HEK293 (cell line): ENCODE data around the gene CTSA.
A peak's percentile ranks its signal among the peaks of the same experiment; 100 is the strongest.

Experiments
- CTCF ChIA-PET: fragments of 350-600 bp; formaldehyde crosslinking; extraction: SDS; loops from one replicate; lab custom pipeline; 2021; ENCODE audit warnings: antibody characterized with exemption; lab: Yijun Ruan, JAX
- POLR2A ChIA-PET: fragments of 300-600 bp; formaldehyde crosslinking; extraction: SDS; loops from one replicate; lab custom pipeline; 2020; ENCODE audit warnings: antibody characterized with exemption, inconsistent platforms; lab: Yijun Ruan, JAX
- H3K27ac ChIP-seq: fragments of 200-500 bp; sonication (Bioruptor generic); 2 replicates; pipeline ENCODE4 v1.5.1; 2014; ENCODE audit warnings: low read depth, low read length, control low read depth, inconsistent platforms; ENCODE audit errors: extremely low read depth
- H3K36me3 ChIP-seq, 2 experiments: fragments of 200-500 bp in 1 of 2; sonication (Bioruptor generic) in 1 of 2; 1 replicate in 1 of 2; 2 replicates in 1 of 2; pipeline ENCODE4 v1.5.1; 2014 to 2017; ENCODE audit warnings: inconsistent platforms in 2 of 2, low read length in 2 of 2; ENCODE audit not compliant: control insufficient read depth in 2 of 2, insufficient read depth in 1 of 2
- H3K4me1 ChIP-seq: fragments of 200-500 bp; sonication (Bioruptor generic); 2 replicates; pipeline ENCODE4 v1.5.1; 2014; ENCODE audit warnings: mild to moderate bottlenecking, low read length, inconsistent platforms; ENCODE audit not compliant: control insufficient read depth, insufficient read depth
- H3K4me3 ChIP-seq: 2 replicates; pipeline ENCODE4 v1.5.1; 2011; ENCODE audit warnings: low read depth, mild to moderate bottlenecking, control low read depth, low read length, moderate library complexity
- H3K9me3 ChIP-seq: fragments of 200-500 bp; sonication (Bioruptor generic); 2 replicates; pipeline ENCODE4 v1.5.1; 2014; ENCODE audit warnings: low read depth, low read length, inconsistent platforms; ENCODE audit not compliant: control insufficient read depth, insufficient read depth
- GLIS1 ChIP-seq: fragments of 450-650 bp; formaldehyde crosslinking; IDR thresholded peaks from 2 replicates; pipeline ENCODE4 v1.5.1; 2016; ENCODE audit warnings: missing biosample characterization, missing genetic modification characterization
- INSM2 ChIP-seq: fragments of 450-650 bp; formaldehyde crosslinking; IDR thresholded peaks from 2 replicates; pipeline ENCODE4 v1.5.1; 2016; ENCODE audit warnings: missing biosample characterization, missing genetic modification characterization
- KLF1 ChIP-seq: fragments of 450-650 bp; formaldehyde crosslinking; IDR thresholded peaks from 2 replicates; pipeline ENCODE4 v1.5.1; 2016; ENCODE audit warnings: missing biosample characterization, missing genetic modification characterization
- KLF8 ChIP-seq: fragments of 450-650 bp; formaldehyde crosslinking; IDR thresholded peaks from 2 replicates; pipeline ENCODE4 v1.5.1; 2016; ENCODE audit warnings: missing biosample characterization, missing genetic modification characterization
- OSR2 ChIP-seq: fragments of 450-650 bp; formaldehyde crosslinking; IDR thresholded peaks from 2 replicates; pipeline ENCODE4 v1.5.1; 2016; ENCODE audit warnings: missing biosample characterization, missing genetic modification characterization
- PRDM1 ChIP-seq: fragments of 450-650 bp; formaldehyde crosslinking; IDR thresholded peaks from 2 replicates; pipeline ENCODE4; 2016; ENCODE audit warnings: missing biosample characterization, missing genetic modification characterization
- PRDM10 ChIP-seq: fragments of 450-650 bp; formaldehyde crosslinking; IDR thresholded peaks from 2 replicates; pipeline ENCODE4 v1.5.1; 2016; ENCODE audit warnings: missing biosample characterization, missing genetic modification characterization
- PRDM2 ChIP-seq: fragments of 450-650 bp; formaldehyde crosslinking; IDR thresholded peaks from 2 replicates; pipeline ENCODE4 v1.5.1; 2016; ENCODE audit warnings: missing biosample characterization, missing genetic modification characterization, borderline replicate concordance
- SCRT2 ChIP-seq: fragments of 450-650 bp; formaldehyde crosslinking; IDR thresholded peaks from 2 replicates; pipeline ENCODE4 v1.5.1; 2016; ENCODE audit warnings: missing biosample characterization, missing genetic modification characterization
- SP2 ChIP-seq: fragments of 450-650 bp; formaldehyde crosslinking; IDR thresholded peaks from 2 replicates; pipeline ENCODE4 v1.5.1; 2016; ENCODE audit warnings: missing biosample characterization, missing genetic modification characterization
- SP3 ChIP-seq: fragments of 450-650 bp; formaldehyde crosslinking; IDR thresholded peaks from 2 replicates; pipeline ENCODE4 v1.5.1; 2016; ENCODE audit warnings: missing biosample characterization, missing genetic modification characterization
- TCF7L2 ChIP-seq: IDR thresholded peaks from 2 replicates; pipeline ENCODE4 v1.6.1; 2011; ENCODE audit warnings: low read depth, mild to moderate bottlenecking, inconsistent platforms, low read length, moderate library complexity, borderline replicate concordance
- ZBTB17 ChIP-seq: fragments of 450-650 bp; formaldehyde crosslinking; IDR thresholded peaks from 2 replicates; pipeline ENCODE4 v1.5.1; 2016; ENCODE audit warnings: missing biosample characterization, missing genetic modification characterization
- ZFP41 ChIP-seq: fragments of 450-650 bp; formaldehyde crosslinking; IDR thresholded peaks from 2 replicates; pipeline ENCODE4 v1.5.1; 2016; ENCODE audit warnings: missing biosample characterization, missing genetic modification characterization, borderline replicate concordance
- ZNF324 ChIP-seq: fragments of 450-650 bp; formaldehyde crosslinking; IDR thresholded peaks from 2 replicates; pipeline ENCODE4 v1.5.1; 2016; ENCODE audit warnings: missing biosample characterization, missing genetic modification characterization
- ZNF354C ChIP-seq: fragments of 450-650 bp; formaldehyde crosslinking; IDR thresholded peaks from 2 replicates; pipeline ENCODE4 v1.5.1; 2016; ENCODE audit warnings: missing biosample characterization, missing genetic modification characterization, low read depth, borderline replicate concordance
- ZNF366 ChIP-seq: fragments of 450-650 bp; formaldehyde crosslinking; conservative IDR thresholded peaks from 2 replicates; pipeline ENCODE4 v1.5.1; 2016; ENCODE audit warnings: missing biosample characterization, missing genetic modification characterization
- ZNF571 ChIP-seq: fragments of 450-650 bp; formaldehyde crosslinking; IDR thresholded peaks from 2 replicates; pipeline ENCODE4 v1.5.0; 2017; ENCODE audit warnings: missing biosample characterization, missing genetic modification characterization
- ZNF600 ChIP-seq: fragments of 450-650 bp; formaldehyde crosslinking; IDR thresholded peaks from 2 replicates; pipeline ENCODE4 v1.5.1; 2016; ENCODE audit warnings: missing biosample characterization, missing genetic modification characterization
- ZNF837 ChIP-seq: fragments of 450-650 bp; formaldehyde crosslinking; IDR thresholded peaks from 2 replicates; pipeline ENCODE4 v1.5.1; 2016; ENCODE audit warnings: missing biosample characterization, missing genetic modification characterization
- ZSCAN16 ChIP-seq: fragments of 450-650 bp; formaldehyde crosslinking; IDR thresholded peaks from 2 replicates; pipeline ENCODE4 v1.5.1; 2016; ENCODE audit warnings: missing biosample characterization, missing genetic modification characterization

Gene CTSA

GRCh38 chr20:45909817-45910669 lies 18.9 kb downstream of the CTSA start:
- Histone ChIP-seq H3K9me3 (no peaks in the 10 kb centered on the region), H3K27ac (no peak overlapping the region)
- CTCF ChIA-PET = interaction anchor here (0.8 to 0.9 kb wide), 3 partner anchors 18 to 60 kb away, joined by 3 to 4 read pairs (median 4); partner anchors contain the start of gene CTSA
- TF ChIP-seq OSR2 (tag by site-specific recombination) (no peak), ZSCAN16 (tag by site-specific recombination) (no peak), PRDM2 (tag by site-specific recombination) (no peak)
- TF ChIP-seq, all 188 proteins: peak for 0
- H3K36me3 ChIP-seq = no peaks in the 10 kb centered on the region
- no peak overlapping the region for H3K4me3 ChIP-seq
- POLR2A ChIA-PET = interaction anchor here (0.9 to 1.5 kb wide), 2 partner anchors 11 to 25 kb away, joined by 3 to 8 read pairs; partner anchors contain the start of gene PCIF1
- H3K4me1 ChIP-seq = no peaks in the 10 kb centered on the region

DNA sequence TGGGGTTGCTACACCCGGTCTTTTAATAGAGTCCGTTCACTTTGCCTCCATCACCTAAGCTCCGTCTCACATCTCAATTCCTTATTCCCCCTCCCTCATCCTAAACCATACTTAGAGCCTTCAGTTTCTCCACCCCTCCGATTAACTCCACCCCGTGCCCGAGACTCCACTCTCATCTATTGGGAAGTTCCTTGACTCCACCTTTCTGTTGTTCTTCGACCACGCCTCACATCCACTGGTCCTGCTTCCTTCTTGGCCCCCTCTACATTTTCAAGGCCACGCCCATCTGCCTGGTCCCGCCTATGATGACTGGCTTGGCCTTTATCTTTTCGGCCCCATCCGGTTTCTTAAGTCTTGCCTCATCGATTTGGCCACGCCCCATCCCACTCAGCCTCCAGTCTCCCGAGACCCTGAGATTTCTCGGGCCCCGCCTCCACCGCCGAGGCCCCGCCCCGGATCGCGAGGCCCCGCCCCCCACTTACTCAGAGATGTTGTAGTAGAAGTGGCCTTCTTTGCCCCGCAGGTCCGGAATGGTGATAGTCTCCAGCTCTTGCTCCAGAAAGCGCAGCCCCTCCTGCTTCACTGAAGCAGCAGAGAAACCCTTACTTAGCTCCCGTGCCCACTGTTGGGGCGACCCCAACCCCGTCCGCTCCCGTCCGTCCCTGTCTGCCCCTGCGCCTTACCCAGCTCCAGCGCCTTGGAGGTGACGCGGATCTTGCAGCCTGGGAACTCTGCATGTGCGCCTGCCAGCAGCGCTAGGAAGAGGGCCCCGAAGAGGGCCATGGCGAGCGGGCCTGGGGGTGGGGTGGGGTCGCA lies 19.7 kb downstream of the CTSA start:
- no peak overlapping the region for H3K27ac ChIP-seq
- H3K4me1 ChIP-seq = no peaks in the 10 kb centered on the region
- CTCF ChIA-PET = interaction anchor here (0.9 kb wide), 1 partner anchor 19 kb away, joined by 4 read pairs; the partner anchor contains the start of gene CTSA
- no peaks in the 10 kb centered on the region for H3K36me3 ChIP-seq
- no peaks in the 10 kb centered on the region for H3K9me3 ChIP-seq
- H3K4me3 ChIP-seq = no peak overlapping the region
- POLR2A ChIA-PET = interaction anchor here (0.9 to 1.5 kb wide), 3 partner anchors 12 to 28 kb away, joined by 3 to 8 read pairs (median 3); partner anchors contain the start of gene PCIF1
- TF ChIP-seq ZNF366 (tag by site-specific recombination) (peak; percentile 89), SCRT2 (no peak), ZBTB17 (tag by site-specific recombination) (peak; percentile 89), ZNF571 (no peak), TCF7L2 (no peak), ZNF837 (no peak), ZNF600 (tag by site-specific recombination) (peak; percentile 81; the same call in 1 of the 2 replicates), KLF1 (tag by site-specific recombination) (peak; percentile 76), GLIS1 (0 out of 2 replicates have a peak, but pooled peaks have one; percentile 15), SP3 (tag by site-specific recombination) (peak; percentile 82), ZFP41 (tag by site-specific recombination) (no peak), ZNF354C (tag by site-specific recombination) (no peak), KLF8 (tag by site-specific recombination) (peak; percentile 45; the same call in 1 of the 2 replicates), ZNF324 (tag by site-specific recombination) (no peak), INSM2 (tag by site-specific recombination) (0 out of 2 replicates have a peak, but pooled peaks have one; percentile 11), PRDM10 (tag by site-specific recombination) (peak; percentile 93), SP2 (tag by site-specific recombination) (peak; percentile 89), PRDM1 (peak; percentile 46; the same call in 1 of the 2 replicates)
